Epidermal melanocyte (primary cell): ENCODE measurements around the gene TMEM132C.
"Not testable (repeated sequence)": the region's sequence is repeated elsewhere in the genome, so short reads cannot be mapped to it uniquely, and the experiment has no call there.

Experiments used
- DNase-seq: peaks from one replicate; pipeline ENCODE4 v3.0.0; 2011; ENCODE audit warnings: low spot score; ENCODE audit not compliant: insufficient read length

TMEM132C gene

DNA sequence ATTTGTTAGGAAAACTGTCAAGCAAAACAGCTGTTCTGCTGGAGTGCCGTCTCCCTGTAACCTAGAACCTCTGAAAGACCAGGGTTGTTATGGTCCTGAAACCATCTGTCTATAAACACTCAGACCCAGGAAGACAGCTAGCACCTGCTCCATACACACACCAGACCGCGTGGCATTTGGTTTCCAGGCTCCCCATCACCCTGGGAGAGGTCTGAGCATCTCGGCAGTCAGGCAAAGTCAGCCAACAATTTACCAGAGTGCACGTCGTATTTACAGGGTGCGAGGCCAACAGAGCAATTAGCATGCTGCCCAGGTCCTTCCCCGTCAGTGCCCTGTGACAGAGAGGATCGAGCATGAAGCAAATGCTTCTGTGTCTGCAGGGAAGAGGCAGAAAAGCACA, 284.3 kb downstream of the TMEM132C start:
- no peak for DNase-seq

DNA sequence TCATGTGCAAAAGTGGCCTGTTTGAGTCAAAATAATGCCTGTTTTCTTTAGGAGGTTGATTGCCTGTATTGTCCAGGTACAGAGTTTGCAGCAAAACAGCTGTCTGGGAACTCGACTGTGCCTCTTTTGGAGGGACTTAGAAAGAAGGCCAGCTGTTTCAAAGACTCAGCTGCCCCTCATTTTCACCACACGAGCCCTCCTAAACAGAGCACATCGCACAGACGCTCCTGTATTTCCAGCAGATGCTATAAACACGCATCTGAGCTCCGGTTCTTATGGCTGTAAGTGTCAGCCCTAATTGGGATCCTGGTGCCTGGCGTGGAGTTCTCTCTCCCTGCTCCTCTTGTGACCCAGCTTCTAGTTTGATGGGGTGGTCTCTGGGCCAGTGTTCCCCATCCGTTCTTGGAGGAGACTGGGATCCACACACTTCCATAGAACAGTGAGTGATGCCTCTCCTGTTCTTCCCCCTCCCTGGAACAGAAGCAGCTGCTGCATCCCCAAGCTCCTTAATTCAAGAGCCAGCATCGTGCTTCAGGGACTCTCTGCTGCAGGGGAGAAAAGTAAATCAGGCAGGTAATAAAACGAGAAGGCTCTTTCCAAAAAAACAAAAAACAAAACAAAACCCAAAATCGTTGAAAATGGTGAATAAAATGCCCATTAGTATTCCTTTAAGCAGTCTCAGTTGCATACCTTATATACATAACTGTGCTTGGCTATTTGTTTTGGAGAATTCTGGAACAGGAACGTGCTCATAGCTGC, 287.8 kb downstream of the TMEM132C start:
- no peak for DNase-seq

DNA sequence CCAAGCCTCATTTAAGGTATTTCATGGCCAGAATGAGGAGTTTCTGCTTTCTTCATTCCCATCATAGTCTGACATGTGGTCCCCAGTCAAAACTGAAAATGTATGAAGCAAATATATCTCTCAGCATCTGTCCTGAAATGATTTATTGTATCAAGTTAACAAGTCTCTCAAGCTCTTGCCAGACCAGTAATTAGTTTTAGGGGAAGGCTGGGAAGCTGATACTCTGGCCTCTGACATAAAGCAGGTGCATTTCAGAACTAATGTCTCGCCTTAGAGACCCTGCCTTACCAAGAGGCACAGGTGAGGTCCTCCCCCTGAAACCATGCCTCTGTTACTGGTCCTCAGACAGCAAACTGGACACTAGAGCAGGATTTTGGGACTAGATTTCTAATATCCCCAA, 290.3 kb downstream of the TMEM132C start:
- DNase-seq, result no peak

DNA sequence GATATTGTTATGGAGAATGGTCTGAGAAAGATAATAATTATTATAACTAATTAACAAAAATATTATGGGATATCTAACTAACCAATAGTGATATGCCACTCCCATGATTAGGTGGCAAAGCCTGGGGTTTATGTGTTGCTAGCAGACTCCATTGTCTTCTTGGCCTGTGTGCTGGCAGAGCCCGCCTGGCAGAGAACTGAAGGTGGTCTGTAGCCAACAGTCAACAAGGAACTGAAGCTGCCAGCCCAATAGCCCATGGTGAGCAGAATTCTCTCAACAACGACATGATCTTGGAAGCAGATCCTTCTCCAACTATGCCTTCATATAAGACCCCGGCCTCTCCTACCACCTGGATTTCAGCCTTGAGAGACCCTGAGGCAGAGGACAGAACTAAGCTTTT, 298.0 kb downstream of the TMEM132C start:
- DNase-seq, result no peak

DNA sequence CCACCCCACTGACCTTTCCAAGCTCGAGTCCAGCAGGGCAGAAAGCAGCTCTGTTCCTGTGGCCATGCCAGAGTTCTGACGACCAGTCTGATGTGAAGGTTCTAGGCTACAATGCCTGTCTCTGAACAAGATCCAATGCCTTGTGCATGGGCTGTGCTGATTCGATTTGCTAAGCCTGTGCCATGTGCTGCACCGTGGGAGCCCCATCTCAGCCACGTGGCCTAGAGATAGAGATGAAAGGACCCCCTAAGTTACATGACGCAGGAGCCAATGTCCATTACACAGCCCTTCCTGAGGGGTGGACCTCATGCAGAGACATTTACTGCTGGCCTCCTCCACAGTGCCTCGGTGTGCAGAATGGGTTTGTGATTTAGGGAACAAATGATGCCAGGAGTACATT, 300.8 kb downstream of the TMEM132C start:
- DNase-seq, result no peak

DNA sequence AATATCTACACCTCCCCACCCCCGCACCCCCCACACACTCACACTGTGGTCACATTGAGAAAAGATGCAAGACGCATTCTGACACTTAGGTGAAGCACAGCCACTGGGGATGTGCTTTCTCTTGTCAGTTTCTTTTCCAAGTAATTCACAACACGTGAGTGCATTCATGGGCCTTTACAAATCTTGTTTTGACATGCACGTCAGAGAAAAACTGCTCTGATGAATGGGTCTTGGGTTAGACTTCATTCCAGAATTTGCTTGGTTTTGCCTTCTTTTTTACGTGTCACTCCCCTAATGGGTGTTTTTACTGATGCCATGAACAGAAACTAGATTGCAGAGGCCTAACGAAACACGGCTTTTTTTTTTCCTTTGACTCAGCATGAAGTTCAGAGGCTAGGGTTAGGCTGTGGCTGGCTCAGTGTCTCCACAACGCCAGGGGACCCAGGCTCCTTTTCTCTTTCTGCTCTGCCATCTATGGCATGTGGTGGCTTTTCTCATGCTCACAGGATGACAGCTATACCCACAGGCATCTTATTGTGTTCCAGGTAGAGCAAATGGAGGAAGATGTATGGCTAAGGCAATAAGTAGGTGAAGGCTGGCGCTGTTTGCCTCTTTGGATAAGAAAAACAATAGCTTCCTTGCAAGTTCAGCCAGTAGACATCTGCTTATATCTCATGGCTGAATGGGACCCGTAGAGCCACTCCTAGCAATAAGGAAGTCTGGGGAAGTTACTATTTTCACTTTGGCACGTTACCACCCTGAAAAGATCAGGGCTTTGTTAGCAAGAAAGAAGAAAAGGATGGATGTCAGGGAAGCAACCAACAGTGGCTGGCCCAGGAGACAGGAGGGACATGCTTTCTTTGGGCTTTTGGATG, 303.5 kb downstream of the TMEM132C start:
- no peak for DNase-seq

DNA sequence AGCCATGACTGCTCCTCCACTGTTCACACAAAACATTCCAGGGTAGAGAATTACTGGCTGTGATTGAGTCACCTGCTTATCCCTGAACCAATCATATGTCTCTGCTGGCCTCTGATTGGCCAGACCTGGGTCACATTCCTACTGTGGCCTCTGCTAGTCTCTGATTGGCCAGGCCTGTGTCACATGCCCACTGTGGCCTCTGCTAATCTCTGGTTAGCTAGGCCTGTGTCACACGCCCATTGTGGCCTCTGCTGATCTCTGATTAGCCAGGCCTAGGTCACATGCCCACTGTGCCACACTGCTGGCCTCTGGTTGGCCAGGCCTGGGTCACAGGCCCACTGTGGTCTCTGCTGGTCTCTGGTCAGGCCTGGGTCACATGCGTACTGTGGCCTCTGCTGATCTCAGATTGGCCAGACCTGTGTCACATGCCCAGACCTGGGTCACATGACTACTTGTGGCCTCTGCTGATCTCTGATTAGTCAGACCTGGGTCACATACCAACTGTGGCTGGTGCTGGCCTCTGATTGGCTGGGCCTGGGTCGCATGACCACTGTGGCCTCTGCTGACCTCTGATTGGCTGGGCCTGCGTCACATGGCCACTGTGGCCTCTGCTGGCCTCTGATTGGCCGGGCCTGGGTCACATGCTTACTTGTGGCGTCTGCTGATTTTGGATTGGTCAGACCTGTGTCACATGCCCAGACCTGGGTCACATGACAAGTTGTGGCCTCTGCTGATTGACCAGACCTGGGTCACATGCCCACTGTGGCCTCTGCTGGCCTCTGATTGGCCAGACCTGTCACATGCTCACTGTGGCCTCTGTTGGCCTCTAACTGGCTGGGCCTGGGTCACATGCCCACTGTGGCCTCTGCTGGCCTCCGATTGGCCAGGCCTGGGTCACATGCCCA, 305.2 kb downstream of the TMEM132C start:
- no peak for DNase-seq

DNA sequence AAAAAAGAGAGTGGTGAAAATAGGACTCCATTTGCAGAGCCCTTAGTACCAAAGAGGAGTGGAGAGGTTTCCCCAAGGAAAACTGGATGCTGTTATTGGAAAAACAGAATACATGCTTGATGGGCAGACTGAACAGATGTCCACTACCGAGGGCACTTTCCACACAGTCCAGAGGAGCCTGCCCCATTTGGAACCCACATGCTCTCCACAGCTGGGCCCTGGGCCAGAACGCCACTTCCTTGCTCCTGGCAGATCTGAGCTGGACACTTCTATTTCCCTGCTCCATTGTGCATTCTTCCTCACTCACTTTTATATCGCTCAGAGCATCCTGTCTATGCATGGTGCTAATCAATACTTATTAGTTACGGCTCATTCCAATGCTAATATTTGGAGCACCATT, 306.9 kb downstream of the TMEM132C start:
- DNase-seq, result no peak

DNA sequence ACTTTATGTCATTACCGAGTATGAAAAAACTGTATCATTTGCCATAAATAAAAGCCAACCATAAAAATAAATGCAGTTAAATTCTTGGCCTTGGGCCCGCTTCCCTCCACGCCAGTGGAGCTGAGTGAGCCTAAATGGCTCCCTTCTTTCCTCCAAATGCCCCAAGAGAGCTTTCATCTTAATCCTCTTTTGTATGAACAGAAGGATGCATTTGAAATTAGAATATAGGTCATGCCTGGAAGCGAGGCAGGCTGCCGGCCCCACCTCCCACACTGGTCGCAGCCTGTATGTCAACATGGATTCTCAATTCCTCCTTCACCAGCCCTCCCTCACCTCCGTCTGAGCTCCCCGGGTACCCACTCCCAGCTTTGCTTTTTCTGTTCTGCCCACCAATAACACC, 311.1 kb downstream of the TMEM132C start:
- no peak for DNase-seq

DNA sequence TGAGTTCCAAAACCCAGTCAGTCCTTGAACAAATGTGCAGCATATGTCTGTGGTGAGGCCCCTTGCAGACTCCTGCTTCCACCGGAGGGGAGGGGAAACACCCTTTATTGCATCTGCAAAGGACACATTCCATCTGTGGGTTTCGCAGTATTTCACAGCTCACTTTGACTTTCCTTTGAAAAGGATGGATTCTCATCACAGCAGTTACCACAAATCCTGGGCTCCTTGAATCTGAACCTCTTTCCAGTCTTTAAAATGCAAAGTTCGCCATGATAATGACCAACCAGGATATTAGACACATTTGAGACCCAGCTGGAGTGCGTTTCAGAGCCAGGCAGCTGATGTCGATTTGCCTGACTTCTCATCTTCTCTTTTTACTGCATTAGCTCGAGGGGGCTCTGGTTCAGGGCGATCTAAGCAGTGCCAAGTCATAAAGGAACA, 314.4 kb downstream of the TMEM132C start:
- no peak for DNase-seq

DNA sequence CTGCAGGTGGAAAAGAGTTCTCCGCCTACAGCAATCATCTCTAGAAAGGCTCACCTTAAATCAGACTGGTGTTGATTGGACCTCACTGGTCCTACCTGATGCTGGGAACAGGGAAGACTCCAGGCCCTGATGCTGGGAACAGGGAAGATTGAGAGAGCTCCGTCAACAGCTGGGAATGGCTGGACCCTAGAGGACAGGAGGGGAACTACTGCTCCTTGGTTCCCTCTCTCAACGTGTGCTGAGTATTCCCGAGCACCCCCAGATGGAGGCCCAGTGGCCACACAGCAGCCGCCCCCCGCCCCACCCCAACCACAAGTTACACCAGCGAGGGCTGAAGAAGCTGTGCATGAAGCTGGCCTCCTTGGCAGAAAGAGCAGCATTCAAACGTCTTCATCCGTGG, 316.5 kb downstream of the TMEM132C start:
- DNase-seq, result no peak

DNA sequence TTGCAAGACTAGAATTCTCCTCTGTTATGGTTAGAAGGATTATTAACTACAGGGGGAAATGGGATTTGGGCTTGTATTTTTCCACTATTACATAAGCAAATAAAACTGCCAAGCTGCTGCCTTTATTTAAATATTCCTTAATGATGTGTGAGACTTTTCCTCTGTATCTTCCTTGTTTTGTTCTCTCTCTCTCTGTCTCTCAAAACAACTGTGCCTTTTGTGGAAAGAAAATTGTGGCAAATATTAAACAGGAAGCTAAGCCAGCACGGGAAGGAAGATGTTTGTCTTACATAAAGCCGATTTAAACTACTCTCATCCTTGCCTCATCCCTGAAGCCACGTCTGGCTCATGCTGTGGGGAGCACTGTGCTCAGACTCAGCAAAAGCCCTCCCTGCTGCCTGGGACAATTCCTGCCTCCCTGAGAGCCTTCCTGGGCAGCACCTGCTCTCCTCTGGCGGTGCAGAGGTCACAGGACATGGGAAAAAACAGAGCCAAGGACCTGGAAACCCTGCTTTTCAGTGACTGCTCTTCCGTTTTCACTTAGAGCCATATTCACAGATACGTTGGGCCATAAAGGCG, 319.6 kb downstream of the TMEM132C start:
- no peak for DNase-seq

DNA sequence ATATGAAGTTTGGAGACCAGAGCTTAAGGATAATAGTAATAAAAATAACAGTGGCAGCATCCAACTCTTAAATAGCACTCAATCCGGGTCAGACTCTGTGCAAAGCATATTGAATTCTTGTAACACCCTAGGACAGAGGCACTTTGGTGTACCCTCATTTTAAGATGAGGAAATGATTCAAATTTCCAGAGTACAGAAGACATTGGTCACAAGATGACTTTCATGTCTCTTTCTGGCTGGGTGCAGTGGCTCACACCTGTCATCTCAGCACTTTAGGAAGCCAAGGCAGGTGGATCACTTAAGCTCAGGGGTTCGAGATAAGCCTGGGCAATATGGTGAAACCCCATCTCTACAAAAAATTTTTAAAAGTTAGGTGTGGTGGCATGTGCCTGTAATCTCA, 320.9 kb downstream of the TMEM132C start:
- no peak for DNase-seq

DNA sequence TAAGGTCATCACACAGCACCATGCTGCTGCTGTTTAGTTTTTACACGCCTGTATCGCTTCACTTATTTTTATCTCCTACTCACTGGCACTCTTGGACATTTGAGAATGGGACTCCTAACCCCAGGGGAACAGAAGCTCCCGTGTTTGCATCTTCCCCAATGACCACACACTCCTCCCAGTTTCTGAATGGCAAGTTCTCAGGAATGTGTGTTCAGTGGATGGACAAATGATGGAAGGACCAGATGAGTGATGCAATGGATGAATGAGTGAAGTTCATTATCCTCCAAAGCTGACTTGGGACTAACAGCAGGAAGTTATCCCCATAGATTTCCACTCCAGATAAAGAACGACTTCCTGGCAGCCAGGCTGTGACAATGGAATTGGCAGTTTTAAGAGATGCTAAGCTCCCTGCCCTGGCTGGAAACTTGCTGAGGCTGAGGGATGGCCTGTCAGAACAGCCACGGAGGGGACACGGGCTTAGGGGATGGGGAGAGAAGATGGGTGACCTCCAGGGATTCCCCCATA, 325.3 kb downstream of the TMEM132C start:
- DNase-seq, result no peak

DNA sequence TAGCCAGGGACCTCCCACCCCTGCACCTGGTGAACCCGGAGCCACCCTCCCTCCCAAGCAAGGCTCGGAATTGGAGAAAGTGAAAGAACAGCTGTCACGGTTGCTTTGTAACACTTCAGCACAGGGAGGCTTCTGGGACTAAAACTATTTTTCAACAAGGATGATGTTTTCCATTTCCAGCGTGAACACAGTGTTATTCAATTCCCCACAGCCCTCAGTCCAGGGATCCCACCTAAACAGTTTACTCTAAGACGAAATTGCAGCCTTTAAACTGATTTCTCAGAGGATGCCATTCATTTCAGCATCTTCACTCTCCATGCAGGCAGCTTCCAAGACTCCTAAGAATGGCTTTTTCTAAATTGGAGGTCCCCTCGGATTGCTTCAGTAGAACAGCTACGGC, 327.6 kb downstream of the TMEM132C start:
- DNase-seq, result no peak

DNA sequence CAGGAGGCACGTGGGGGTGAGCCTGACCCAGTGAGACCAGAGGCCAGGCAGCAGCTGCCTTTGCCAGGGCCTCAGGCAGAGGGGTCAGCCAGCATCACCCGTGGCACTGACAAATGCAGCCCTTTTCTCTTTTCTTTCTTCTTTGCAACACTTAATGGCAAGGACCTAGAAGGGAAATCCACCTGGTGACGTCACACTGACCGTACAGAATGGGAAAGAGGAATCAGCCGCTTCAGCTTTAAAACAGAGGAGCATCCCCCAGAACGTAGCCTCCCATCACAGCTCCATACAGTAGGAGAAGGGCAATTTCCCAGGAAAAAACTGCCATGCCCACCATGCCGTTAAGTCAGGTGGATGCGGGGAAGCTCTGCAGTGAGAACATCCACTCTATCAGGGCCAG, 328.6 kb downstream of the TMEM132C start:
- DNase-seq, result no peak

DNA sequence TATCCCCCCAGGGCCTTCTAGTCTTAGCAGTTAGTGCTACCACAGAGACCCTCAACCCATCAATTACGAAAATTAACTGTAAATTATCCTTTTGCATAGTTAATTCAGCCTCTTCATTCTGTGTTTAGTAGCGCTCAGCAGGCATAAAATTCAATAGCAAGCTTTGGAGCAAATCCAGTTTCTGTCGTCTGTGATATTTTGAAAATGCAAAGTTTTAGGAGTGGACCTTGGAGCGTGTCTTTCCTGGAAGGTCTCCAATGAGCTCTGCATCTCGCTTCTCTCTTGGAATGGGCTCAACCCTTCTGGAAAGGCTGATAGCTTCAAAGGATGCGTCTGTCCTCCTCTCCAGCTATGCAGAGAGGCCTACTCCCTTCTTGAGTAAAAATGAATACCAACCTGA, 333.9 kb downstream of the TMEM132C start:
- DNase-seq, result no peak

DNA sequence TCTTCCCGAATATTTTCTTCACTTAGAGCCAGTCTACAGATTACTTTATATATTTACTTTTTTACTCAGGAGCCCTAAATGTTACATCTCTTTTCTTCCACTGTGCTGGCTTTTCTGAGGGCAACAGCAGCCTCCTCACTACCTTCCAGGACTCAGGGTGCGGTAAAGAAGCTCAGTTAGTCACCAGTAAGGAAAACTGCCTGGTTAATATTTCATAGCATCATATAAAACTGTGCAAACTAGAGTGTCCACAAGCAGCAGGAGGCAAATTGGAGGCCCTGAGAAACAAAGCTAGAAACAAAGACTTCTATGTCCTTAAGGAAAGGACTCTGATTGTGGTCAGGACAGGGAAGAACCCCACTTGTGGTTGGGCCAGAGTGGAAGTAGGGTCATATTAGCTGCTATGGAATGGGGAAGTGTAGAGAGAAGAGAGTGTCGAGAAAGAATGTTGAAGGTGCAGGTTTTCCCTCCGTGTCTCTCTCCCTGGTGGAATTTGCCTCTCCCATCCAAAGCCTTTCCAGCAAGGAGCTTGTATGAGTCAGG, 336.7 kb downstream of the TMEM132C start:
- DNase-seq, result no peak

DNA sequence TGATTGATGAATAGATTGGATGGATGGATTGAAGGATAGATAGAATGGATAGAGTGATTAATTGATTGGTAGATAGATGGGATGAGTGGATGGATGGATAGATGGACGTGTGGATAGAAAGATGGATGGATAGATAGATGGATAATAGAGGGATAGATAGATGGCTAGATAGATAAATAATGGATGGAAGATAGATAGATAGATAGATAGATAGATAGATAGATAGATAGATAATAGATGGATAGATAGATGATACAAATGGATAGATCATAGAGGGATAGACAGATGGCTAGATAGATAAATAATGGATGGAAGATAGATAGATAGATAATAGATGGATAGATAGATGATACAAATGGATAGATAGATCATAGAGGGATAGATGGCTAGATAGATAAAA, 337.2 kb downstream of the TMEM132C start:
- not testable (repeated sequence) for DNase-seq

DNA sequence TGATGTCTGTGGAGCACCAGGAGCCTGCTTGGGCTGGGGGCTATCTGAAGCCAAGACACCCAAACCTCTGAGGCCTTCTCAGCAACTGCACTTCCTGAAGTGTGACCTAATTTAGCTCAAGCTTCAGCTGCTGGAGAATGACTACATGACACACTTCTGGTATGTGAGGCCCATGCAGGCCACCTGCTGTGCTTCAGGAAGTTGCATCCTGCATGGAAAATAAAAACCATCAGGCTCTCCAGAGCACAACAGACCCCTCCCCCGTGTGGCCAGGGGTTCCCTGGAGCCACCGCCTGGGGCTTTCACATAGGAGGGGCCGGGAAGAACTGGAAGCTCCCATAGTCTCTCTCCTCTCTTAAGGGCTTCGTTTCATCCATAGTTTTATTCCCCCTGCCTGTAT, 339.1 kb downstream of the TMEM132C start:
- DNase-seq, result no peak

DNA sequence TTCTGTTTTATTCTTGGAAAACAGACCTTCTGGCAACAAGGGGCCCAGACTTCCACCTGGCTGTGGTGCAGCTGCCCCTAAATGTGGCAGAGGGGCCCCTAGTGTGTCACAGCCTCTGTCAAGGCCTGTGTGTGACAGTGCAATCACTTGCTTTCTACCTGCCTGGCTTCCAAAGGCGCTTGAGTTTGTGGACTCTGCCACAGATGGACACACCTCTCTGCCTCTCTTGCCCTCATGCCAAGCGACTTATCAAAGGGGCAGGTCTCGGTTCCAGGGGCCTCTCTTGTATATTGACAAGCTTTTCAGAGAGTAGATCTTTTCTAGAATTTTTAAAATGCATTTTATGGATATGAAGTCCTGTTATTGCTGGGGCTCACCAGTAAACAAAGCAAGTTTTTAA, 339.6 kb downstream of the TMEM132C start:
- DNase-seq, result no peak
